ENCODE data around the gene MAST4. TPM values are rescaled to one million over a fixed set of nuclear protein-coding genes. Genes with fewer than 3 reads are reported as not detected.

The MAST4 gene
- total and polyA plus RNA-seq, 2 of the 8 experiments (the other 6 are each of a cell fraction or from before 2014, with no cell fraction given), result 1.5 to 2.6 TPM

- no peak for TF ChIP-seq SAP30 (IDR thresholded peaks at IDR 0.05; ENCODE audit: insufficient read depth, insufficient replicate concordance, low read length)
Observed at GRCh38 chr5:66904189-66904588, 308.0 kb downstream of the MAST4 start (continued).

All from H1 (cell line).